Measurements from ENCODE around the gene ZNF219. TPM values are rescaled to one million over a fixed set of nuclear protein-coding genes. Genes with fewer than 3 reads are reported as not detected.

The ZNF219 gene
- total RNA-seq, 1 experiment from 2014 or later: 19.9 TPM

- ATAC-seq (no peak), DNase-seq (ENCODE audit: low read depth, low spot score) (no peak)
- Histone ChIP-seq H3K27me3 (ENCODE audit: control insufficient read depth, insufficient read depth, low read length) (no peaks in the 10 kb centered on the region), H3K9me3 (ENCODE audit: control insufficient read depth, insufficient read depth, low read depth, low read length) (no peaks in the 10 kb centered on the region), H3K4me3 (ENCODE audit: low read depth in 2 of 2, low read length in 2 of 2) (peak overlapping the region; percentile 65 to 77), H3K27ac (ENCODE audit: low read length) (peak overlapping the region; percentile 92), H3K4me1 (ENCODE audit: control insufficient read depth, insufficient read depth, low read length) (peaks cover 17% of the 10 kb centered on the region), H3K36me3 (ENCODE audit: control insufficient read depth, insufficient read depth, low read length) (no peaks in the 10 kb centered on the region)
- in situ Hi-C loops (cut with HindIII; ENCODE audit: low pct_unique_long_range_greater_than_20kb, low sequenced_read_pairs): no loop called here
- POLR2A ChIA-PET: interaction anchor here (0.5 kb wide), 1 partner anchor 102 kb away, joined by 3 read pairs; no protein-coding TSS in a partner anchor
- BruUV-seq (replicated peaks): no TSS peak
- no peak for TF ChIP-seq TCF7L2 (IDR thresholded peaks at IDR 0.05; ENCODE audit: low read depth, low read length)
- no peak for TF ChIP-seq SIN3A (IDR thresholded peaks at IDR 0.05; ENCODE audit: borderline replicate concordance, insufficient read depth, low read depth, low read length)
- TF ChIP-seq REST (IDR thresholded peaks at IDR 0.05; ENCODE audit: insufficient read depth in 1 of 2, low read depth in 2 of 2, low read length in 1 of 2): no peak
- TF ChIP-seq, protein P1, sequence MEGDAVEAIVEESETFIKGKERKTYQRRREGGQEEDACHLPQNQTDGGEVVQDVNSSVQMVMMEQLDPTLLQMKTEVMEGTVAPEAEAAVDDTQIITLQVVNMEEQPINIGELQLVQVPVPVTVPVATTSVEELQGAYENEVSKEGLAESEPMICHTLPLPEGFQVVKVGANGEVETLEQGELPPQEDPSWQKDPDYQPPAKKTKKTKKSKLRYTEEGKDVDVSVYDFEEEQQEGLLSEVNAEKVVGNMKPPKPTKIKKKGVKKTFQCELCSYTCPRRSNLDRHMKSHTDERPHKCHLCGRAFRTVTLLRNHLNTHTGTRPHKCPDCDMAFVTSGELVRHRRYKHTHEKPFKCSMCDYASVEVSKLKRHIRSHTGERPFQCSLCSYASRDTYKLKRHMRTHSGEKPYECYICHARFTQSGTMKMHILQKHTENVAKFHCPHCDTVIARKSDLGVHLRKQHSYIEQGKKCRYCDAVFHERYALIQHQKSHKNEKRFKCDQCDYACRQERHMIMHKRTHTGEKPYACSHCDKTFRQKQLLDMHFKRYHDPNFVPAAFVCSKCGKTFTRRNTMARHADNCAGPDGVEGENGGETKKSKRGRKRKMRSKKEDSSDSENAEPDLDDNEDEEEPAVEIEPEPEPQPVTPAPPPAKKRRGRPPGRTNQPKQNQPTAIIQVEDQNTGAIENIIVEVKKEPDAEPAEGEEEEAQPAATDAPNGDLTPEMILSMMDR (IDR thresholded peaks at IDR 0.05): no peak
- TF ChIP-seq POLR2AphosphoS5 (IDR thresholded peaks at IDR 0.05; ENCODE audit: low read depth, low read length): no peak
- CTCF ChIA-PET: interaction anchor here (0.8 to 1.0 kb wide), 2 partner anchors 11 to 98 kb away, joined by 3 read pairs; no protein-coding TSS in a partner anchor
- intact Hi-C loops (cut with micrococcal nuclease; ENCODE audit: unreplicated experiment): no loop called here
These were observed 4.9 kb upstream of the ZNF219 start for GRCh38 chr14:21103411-21103709.

DNA sequence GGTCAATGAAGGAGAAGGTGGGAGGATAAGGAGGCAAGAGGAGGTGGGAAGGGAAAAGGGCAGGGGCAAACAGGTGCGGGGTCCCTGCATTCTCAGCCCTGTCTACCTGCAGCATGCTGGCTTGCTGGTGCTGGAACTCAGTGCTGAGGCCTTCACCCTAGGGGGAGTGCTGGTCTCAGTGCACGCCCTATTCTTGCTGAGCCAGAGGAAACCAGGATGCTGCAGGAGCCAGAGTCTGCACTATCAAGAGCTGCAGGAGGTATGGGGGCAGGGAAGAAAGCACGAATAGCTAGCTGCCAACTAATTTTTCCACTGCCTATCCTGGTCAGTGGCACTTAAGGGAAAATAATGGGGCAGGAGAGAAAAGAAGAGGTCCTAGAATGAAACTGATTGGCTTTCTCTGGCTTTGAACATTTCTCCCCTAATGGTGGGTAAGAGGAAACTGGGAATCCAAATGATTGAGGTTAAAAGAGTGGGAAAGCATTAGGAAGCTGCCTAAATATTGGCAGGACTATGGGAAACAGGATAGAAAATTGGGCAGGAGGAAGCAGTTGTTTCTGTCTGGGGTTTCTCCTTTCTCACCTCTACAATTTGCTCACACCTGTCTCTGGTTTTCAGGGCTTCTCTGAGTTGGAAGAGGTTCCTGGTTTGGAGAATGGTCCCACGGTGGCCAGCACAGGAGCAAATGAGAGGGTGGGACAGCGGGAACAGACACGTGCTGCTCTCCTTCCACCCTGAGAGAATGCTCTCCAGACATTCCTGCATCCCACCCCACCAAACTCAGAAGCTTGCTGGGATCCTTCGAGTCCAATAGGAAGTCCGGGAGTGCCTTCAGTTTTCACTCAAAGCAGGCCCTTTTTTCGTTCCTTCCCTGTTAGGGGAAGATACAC is 4.3 kb upstream of the ZNF219 start:
- in situ Hi-C loops (cut with HindIII; ENCODE audit: low pct_unique_long_range_greater_than_20kb, low sequenced_read_pairs) (no loop called here), intact Hi-C loops (cut with micrococcal nuclease; ENCODE audit: unreplicated experiment) (no loop called here)
- Histone ChIP-seq H3K4me3 (ENCODE audit: low read depth in 2 of 2, low read length in 2 of 2) (peak overlapping the region; percentile 65 to 77), H3K27me3 (ENCODE audit: control insufficient read depth, insufficient read depth, low read length) (no peaks in the 10 kb centered on the region), H3K36me3 (ENCODE audit: control insufficient read depth, insufficient read depth, low read length) (no peaks in the 10 kb centered on the region), H3K4me1 (ENCODE audit: control insufficient read depth, insufficient read depth, low read length) (peaks cover 17% of the 10 kb centered on the region), H3K27ac (ENCODE audit: low read length) (peak overlapping the region; percentile 92), H3K9me3 (ENCODE audit: control insufficient read depth, insufficient read depth, low read depth, low read length) (no peaks in the 10 kb centered on the region)
- CTCF ChIA-PET: interaction anchor here (0.8 to 1.0 kb wide), 2 partner anchors 10 to 98 kb away, joined by 3 read pairs; no protein-coding TSS in a partner anchor
- TF ChIP-seq REST (IDR thresholded peaks at IDR 0.05; ENCODE audit: insufficient read depth in 1 of 2, low read depth in 2 of 2, low read length in 1 of 2) (no peak), SIN3A (IDR thresholded peaks at IDR 0.05; ENCODE audit: borderline replicate concordance, insufficient read depth, low read depth, low read length) (no peak), TCF7L2 (IDR thresholded peaks at IDR 0.05; ENCODE audit: low read depth, low read length) (no peak), POLR2AphosphoS5 (IDR thresholded peaks at IDR 0.05; ENCODE audit: low read depth, low read length) (no peak)
- TF ChIP-seq, protein P1 (IDR thresholded peaks at IDR 0.05): no peak
- no peak for ATAC-seq
- POLR2A ChIA-PET: interaction anchor here (0.5 kb wide), 1 partner anchor 102 kb away, joined by 3 read pairs; no protein-coding TSS in a partner anchor
- no peak for DNase-seq (ENCODE audit: low read depth, low spot score)
- BruUV-seq (replicated peaks): TSS peak; percentile 53

Measured in Panc1 (cell line).